Measurements from ENCODE around the gene PRTN3. TPM values are rescaled to one million over a fixed set of nuclear protein-coding genes. Genes with fewer than 3 reads are reported as not detected.
A peak's percentile ranks its signal among the peaks of the same experiment; 100 is the strongest.
"Not testable (repeated sequence)": the region's sequence is repeated elsewhere in the genome, so short reads cannot be mapped to it uniquely, and the experiment has no call there.

The PRTN3 gene
- total RNA-seq, 4 donors from 2014 or later, result not detected

- H3K36me3 ChIP-seq, result no peaks in the 10 kb centered on the region
- no peak for TF ChIP-seq EP300 (IDR thresholded peaks at IDR 0.05)
- TF ChIP-seq CTCF (IDR thresholded peaks at IDR 0.05), result no peak
- no peak overlapping the region for H3K27ac ChIP-seq
- H3K4me3 ChIP-seq, result no peak overlapping the region
- 39 to 62% methylated on average over 11 of the region's 11 CpGs for WGBS, 2 donors
- no peak for DNase-seq (ENCODE audit: low spot score in 2 of 2)
- peaks cover 4 to 79% of the 10 kb centered on the region in 2 donors for H3K27me3 ChIP-seq
- H3K4me1 ChIP-seq, result peaks cover 0 to 27% (median 9%) of the 10 kb centered on the region in 4 donors
- no peaks in the 10 kb centered on the region for H3K9me3 ChIP-seq
Measured at GRCh38 chr19:844546-844971, 3.8 kb downstream of the PRTN3 start.

GRCh38 chr19:845707-846521 lies 5.1 kb downstream of the PRTN3 start:
- no peak for DNase-seq (ENCODE audit: low spot score in 2 of 2)
- peaks cover 4 to 70% of the 10 kb centered on the region in 2 donors for H3K27me3 ChIP-seq

GRCh38 chr19:848386-848921 lies 7.7 kb downstream of the PRTN3 start:
- H3K36me3 ChIP-seq, result no peaks in the 10 kb centered on the region
- H3K27ac ChIP-seq, result peak overlapping the region in 3 of 4 donors; percentile 2 to 50 (median 12)
- H3K9me3 ChIP-seq, result no peaks in the 10 kb centered on the region
- no peak overlapping the region for H3K4me3 ChIP-seq
- peaks cover 0 to 53% (median 8%) of the 10 kb centered on the region in 4 donors for H3K4me1 ChIP-seq
- WGBS, 2 donors, result 39 to 46% methylated on average over 12 of the region's 12 CpGs
- TF ChIP-seq EP300 (IDR thresholded peaks at IDR 0.05) (no peak), POLR2A (IDR thresholded peaks at IDR 0.05) (no peak), CTCF (IDR thresholded peaks at IDR 0.05) (no peak)
- peaks cover 4 to 79% of the 10 kb centered on the region in 2 donors for H3K27me3 ChIP-seq
- DNase-seq (ENCODE audit: low spot score in 2 of 2), result no peak

More at GRCh38 chr19:845707-846521, 5.1 kb downstream of the PRTN3 start:
- Histone ChIP-seq H3K27ac (no peak overlapping the region), H3K4me3 (no peak overlapping the region), H3K9me3 (no peaks in the 10 kb centered on the region), H3K36me3 (no peaks in the 10 kb centered on the region), H3K4me1 (peaks cover 0 to 38% (median 10%) of the 10 kb centered on the region in 4 donors)
- 63 to 69% methylated on average over 30 to 37 of the region's 37 CpGs for WGBS, 2 donors
- no peak for TF ChIP-seq CTCF (IDR thresholded peaks at IDR 0.05)
- no peak for TF ChIP-seq EP300 (IDR thresholded peaks at IDR 0.05)
- TF ChIP-seq POLR2A (IDR thresholded peaks at IDR 0.05), result no peak

- Histone ChIP-seq H3K27me3 (peaks cover 0 to 78% of the 10 kb centered on the region in 2 donors), H3K4me1 (peaks cover 0 to 47% (median 3%) of the 10 kb centered on the region in 4 donors)
- WGBS, 2 donors, result 76 to 77% methylated on average over 8 of the region's 8 CpGs
- H3K4me3 ChIP-seq; DNase-seq (ENCODE audit: low spot score in 2 of 2); H3K9me3 ChIP-seq; H3K36me3 ChIP-seq; H3K27ac ChIP-seq: not testable (repeated sequence)
Measured at GRCh38 chr19:849195-849594, 8.4 kb downstream of the PRTN3 start.

GRCh38 chr19:850221-850978 lies 9.6 kb downstream of the PRTN3 start:
- DNase-seq (ENCODE audit: low spot score in 2 of 2), result peak; percentile 83 to 94
- H3K27ac ChIP-seq, result peak overlapping the region; percentile 44 to 88 (median 66)
- H3K9me3 ChIP-seq, result no peaks in the 10 kb centered on the region
- peaks cover 0 to 47% (median 3%) of the 10 kb centered on the region in 4 donors for H3K4me1 ChIP-seq
- peaks cover 0 to 77% of the 10 kb centered on the region in 2 donors for H3K27me3 ChIP-seq
- WGBS, 2 donors, result 28 to 54% methylated on average over 9 to 16 of the region's 28 CpGs
- TF ChIP-seq CTCF (IDR thresholded peaks at IDR 0.05) (no peak), EP300 (IDR thresholded peaks at IDR 0.05) (peak in 1 of 2 donors; percentile 93)
- no peaks in the 10 kb centered on the region for H3K36me3 ChIP-seq
- H3K4me3 ChIP-seq, result peak overlapping the region in 1 of 4 donors; percentile 33

All from tibial nerve (tissue), 4 donors.